Chondrocyte (in vitro differentiated cells): ENCODE measurements around the gene VPS8. TPM values are rescaled to one million over a fixed set of nuclear protein-coding genes. Genes with fewer than 3 reads are reported as not detected.

ENCODE experiments used
- DNase-seq: peaks from one replicate; pipeline ENCODE4 v3.0.0; 2021; ENCODE audit warnings: mixed read lengths, low spot score
- H3K27ac Mint-ChIP-seq: one replicate; pipeline ENCODE4 v1.8.0; 2021; ENCODE audit warnings: mild to moderate bottlenecking, moderate library complexity, mixed read lengths; ENCODE audit not compliant: unreplicated experiment
- H3K27me3 Mint-ChIP-seq: 2 replicates; pipeline ENCODE4 v1.8.0; 2021; ENCODE audit warnings: low read depth, mixed read lengths
- H3K36me3 Mint-ChIP-seq: 2 replicates; pipeline ENCODE4 v1.8.0; 2021; ENCODE audit warnings: low read depth, mixed read lengths
- H3K4me1 Mint-ChIP-seq: 2 replicates; pipeline ENCODE4 v1.8.0; 2021; ENCODE audit warnings: low read depth, mild to moderate bottlenecking, mixed read lengths
- H3K4me3 Mint-ChIP-seq: one replicate; pipeline ENCODE4 v1.8.0; 2021; ENCODE audit warnings: mild to moderate bottlenecking, moderate library complexity, mixed read lengths; ENCODE audit not compliant: unreplicated experiment
- H3K9me3 Mint-ChIP-seq: 2 replicates; pipeline ENCODE4 v1.8.0; 2021; ENCODE audit warnings: low read depth, mixed read lengths
- CTCF ChIP-seq: fragments of 200-600 bp; sonication (generic); IDR thresholded peaks from 2 replicates; pipeline ENCODE4 v1.5.0; 2021; ENCODE audit warnings: antibody characterized with exemption, mild to moderate bottlenecking, moderate library complexity
- total RNA-seq: library from RNA; stranded (reverse); gene quantifications from 3 replicates; pipeline ENCODE4 v1.2.1, GENCODE V29; 2021

VPS8 gene
- total RNA-seq, 1 donor from 2014 or later: 53.7 TPM

GRCh38 chr3:184880276-184881019 is 68.5 kb downstream of the VPS8 start:
- TF ChIP-seq CTCF: no peak
- Mint-ChIP-seq H3K9me3 (no peaks in the 10 kb centered on the region), H3K27me3 (no peaks in the 10 kb centered on the region), H3K4me3 (no peak overlapping the region), H3K4me1 (no peaks in the 10 kb centered on the region), H3K27ac (no peak overlapping the region), H3K36me3 (peaks cover 9% of the 10 kb centered on the region)
- DNase-seq: no peak

GRCh38 chr3:184884359-184885017 is 72.5 kb downstream of the VPS8 start:
- H3K27ac Mint-ChIP-seq: no peak overlapping the region
- no peak for DNase-seq
- H3K27me3 Mint-ChIP-seq: no peaks in the 10 kb centered on the region
- no peak overlapping the region for H3K4me3 Mint-ChIP-seq
- no peaks in the 10 kb centered on the region for H3K4me1 Mint-ChIP-seq
- H3K9me3 Mint-ChIP-seq: no peaks in the 10 kb centered on the region
- peaks cover 10% of the 10 kb centered on the region for H3K36me3 Mint-ChIP-seq
- no peak for TF ChIP-seq CTCF

GRCh38 chr3:184885112-184885511 is 73.1 kb downstream of the VPS8 start:
- H3K27ac Mint-ChIP-seq: no peak overlapping the region
- no peaks in the 10 kb centered on the region for H3K27me3 Mint-ChIP-seq
- H3K4me3 Mint-ChIP-seq: no peak overlapping the region
- peaks cover 10% of the 10 kb centered on the region for H3K36me3 Mint-ChIP-seq
- DNase-seq: no peak
- TF ChIP-seq CTCF: no peak
- H3K9me3 Mint-ChIP-seq: no peaks in the 10 kb centered on the region
- H3K4me1 Mint-ChIP-seq: no peaks in the 10 kb centered on the region

- DNase-seq: no peak
- H3K36me3 Mint-ChIP-seq: peaks cover 10% of the 10 kb centered on the region
- H3K4me3 Mint-ChIP-seq: no peak overlapping the region
- no peaks in the 10 kb centered on the region for H3K4me1 Mint-ChIP-seq
- H3K27me3 Mint-ChIP-seq: no peaks in the 10 kb centered on the region
- no peak overlapping the region for H3K27ac Mint-ChIP-seq
- no peak for TF ChIP-seq CTCF
- no peaks in the 10 kb centered on the region for H3K9me3 Mint-ChIP-seq
These were observed 75.6 kb downstream of the VPS8 start for GRCh38 chr3:184887574-184887973.

- H3K27me3 Mint-ChIP-seq: no peaks in the 10 kb centered on the region
- H3K9me3 Mint-ChIP-seq: no peaks in the 10 kb centered on the region
- no peak overlapping the region for H3K27ac Mint-ChIP-seq
- TF ChIP-seq CTCF: no peak
- DNase-seq: no peak
- H3K36me3 Mint-ChIP-seq: peaks cover 4% of the 10 kb centered on the region
- H3K4me3 Mint-ChIP-seq: no peak overlapping the region
- no peaks in the 10 kb centered on the region for H3K4me1 Mint-ChIP-seq
These were observed 77.4 kb downstream of the VPS8 start for GRCh38 chr3:184889312-184889904.
